Activated effector memory CD4-positive, alpha-beta T cell treated with Interleukin-2 at 50 U/mL for 16 hours (primary cell): ENCODE results near the gene HPSE2.

Source experiments
- DNase-seq: peaks from one replicate; pipeline ENCODE4 v3.0.0-alpha.2; 2020

HPSE2 gene

DNA sequence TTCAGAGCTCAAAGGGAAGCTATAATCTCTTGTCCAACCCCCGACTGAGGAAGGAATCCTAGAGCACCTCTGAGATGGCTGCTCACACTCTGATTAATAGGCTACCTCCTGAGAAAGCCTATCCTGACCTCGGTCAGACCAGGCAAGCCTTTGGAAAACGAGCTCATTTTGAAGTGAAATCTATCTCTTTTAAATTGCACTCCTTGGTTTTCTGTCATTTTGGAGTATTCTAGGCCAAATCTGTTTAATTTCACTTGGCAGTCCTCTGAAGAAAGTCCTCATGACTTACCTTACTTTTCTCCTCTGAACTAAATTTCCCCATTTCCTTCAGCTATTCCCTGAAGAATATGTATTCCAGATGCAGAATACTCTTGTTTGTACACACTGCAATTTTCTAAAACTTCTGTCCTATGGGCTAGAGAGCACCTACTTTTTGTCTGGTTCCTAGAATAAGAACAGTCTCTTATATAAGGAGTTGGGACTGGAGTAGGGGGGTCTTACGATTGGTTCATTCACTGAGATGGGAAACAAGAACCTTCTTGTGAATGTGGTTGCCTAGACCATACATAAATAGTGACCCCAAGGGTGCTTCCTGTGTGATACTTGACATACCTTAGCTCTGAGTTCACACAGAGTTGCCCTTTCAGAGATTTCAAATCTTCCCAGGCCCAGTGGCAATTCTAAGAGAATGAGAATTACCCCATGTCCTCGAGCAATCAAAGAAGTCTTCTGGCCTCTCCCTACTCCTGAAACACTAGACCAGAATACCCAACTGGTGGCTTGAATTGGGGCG, 757.0 kb downstream of the HPSE2 start:
- DNase-seq, result no peak

DNA sequence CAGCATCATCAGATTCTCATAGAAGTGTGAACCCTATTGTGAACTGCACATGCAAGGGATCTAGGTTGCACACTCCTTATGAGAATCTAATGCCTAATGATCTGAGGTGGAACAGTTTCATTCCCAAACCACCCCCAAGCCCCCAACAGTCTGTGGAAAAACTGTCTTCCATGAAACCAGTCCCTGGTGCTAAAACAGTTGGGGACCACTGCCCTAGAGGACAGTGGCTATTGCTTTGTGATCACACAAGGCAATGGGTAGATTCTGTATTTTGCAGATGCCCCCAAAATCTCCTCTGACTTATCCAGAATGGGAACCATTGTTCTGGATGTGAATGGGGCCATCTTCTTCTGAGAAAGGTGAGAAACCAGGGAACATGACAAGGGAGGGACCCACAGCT, 757.8 kb downstream of the HPSE2 start:
- no peak for DNase-seq

- no peak for DNase-seq
Observed at GRCh38 chr10:98474628-98475027, 761.0 kb downstream of the HPSE2 start.

DNA sequence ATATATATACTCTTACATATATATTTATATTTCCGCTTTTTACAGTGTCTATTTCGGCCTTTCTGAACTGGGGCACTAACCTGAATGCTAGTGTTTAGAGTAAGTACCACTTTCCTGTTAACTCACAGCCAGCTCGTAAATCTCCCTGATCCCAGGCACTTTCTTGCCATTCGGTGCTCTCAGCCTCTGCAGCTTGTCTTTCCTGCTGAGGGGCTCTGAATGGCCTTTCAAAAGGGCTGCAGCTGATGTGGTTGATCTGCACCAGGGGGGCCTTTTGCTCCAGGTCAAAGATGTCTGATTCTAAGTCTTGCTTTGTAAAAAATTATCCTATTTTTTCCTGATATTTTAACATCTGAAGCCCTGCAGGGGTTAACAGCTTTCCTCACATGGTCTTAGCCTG, 763.5 kb downstream of the HPSE2 start:
- DNase-seq, result no peak

- no peak for DNase-seq
Observed at GRCh38 chr10:98470850-98471249, 764.8 kb downstream of the HPSE2 start.

DNA sequence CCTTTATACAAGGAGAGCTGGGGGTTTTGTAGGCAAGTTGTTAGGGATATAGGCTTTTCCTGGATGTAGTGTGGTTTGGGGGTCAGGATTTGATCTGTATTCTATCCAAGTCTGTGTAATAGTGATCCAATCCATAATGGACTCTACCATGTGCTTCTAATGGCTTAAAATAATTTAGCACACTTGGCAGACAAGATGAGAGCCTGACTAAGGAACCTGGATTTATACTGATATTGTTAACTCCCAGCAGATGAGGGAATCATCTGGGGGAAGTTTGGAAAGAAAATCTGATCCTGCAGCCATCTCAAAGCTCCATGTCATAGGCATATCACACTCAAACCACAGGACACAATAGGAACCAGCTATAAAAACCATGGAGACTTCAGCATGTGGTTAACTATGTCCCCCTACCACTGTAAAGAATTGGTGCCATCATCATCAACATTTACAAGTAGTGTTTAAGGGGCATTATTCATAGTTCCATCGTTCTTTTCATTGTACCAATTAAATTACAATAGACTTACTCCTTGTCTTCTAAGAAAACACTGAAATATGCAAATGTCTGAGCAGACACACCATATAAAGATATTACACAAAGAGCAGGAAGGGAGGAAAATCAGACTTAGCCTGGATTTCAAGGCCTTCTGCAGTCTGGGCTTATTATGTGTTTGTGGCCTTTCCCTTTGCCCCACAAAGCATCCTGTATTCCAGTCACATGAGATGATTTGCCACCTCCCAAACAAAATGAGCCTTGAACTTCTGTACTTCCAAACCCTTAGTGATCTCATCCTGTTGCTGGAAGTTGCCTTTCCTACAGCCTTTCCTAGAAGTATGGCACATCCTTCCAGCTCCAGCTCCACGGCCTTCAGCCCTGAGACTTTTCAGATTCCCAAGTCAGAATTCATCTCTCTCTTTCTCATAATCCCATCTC, 766.4 kb downstream of the HPSE2 start:
- no peak for DNase-seq

DNA sequence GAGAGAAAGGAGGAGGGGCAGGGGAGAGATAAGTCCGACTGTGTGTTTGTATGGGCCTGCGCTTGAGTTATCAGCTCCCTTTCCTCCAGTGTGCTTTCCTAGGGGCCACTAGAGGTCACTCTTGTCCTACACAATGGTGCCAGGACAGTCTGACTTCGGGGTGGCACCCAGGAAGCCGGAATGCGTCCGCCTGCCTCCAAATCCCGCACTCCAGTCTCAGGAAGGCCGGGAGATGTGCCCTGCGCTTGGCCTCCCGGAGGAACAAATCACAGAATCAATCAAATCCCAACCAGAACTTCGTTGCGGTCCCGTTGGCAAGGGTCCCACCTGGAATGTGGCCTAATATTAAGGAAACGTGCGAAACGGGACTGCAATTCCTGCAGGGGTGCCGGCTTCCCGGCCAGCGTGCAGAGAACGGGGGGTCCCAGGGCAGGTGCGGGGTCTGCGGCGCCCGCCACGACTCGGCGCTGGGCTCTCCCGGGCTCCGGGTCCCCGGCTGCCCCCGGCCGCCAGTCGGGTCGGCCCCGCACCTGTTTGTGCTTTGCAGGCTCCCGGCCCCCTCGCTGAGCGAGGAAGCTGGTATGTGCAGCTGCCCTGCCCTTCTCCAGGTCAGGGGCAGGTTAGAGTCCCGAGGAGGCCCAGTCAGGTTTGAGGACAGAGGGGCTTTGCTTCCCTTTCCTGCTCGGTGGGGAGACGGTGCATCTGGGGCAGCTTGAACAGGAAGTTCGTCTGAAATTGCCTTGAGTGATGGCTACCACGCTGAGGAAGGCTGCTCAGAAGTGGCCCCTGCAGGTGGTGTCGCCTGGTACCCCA, 767.9 kb downstream of the HPSE2 start:
- DNase-seq, result peak; percentile 42

- no peak for DNase-seq
Observed at GRCh38 chr10:98466861-98467505, 768.7 kb downstream of the HPSE2 start.

DNA sequence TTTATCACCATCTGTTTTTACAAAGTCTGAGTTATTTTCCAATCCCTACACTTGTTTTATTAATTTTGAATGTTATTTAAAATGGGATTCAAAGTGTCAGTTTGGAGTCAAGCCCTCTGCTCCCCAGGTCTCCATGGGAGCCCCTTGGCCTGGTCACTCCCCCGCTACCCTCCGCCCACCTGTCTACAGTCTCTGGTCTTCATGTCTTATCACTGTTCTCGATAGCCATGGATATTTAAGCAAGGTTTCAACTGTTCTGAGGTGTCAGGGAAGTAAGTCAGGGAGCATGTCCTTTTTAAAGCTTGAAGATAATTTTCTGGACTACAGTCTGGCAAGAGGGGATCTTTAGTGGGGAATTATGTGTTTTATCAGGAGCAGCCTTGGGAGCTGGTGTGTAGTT, 769.8 kb downstream of the HPSE2 start:
- no peak for DNase-seq

DNA sequence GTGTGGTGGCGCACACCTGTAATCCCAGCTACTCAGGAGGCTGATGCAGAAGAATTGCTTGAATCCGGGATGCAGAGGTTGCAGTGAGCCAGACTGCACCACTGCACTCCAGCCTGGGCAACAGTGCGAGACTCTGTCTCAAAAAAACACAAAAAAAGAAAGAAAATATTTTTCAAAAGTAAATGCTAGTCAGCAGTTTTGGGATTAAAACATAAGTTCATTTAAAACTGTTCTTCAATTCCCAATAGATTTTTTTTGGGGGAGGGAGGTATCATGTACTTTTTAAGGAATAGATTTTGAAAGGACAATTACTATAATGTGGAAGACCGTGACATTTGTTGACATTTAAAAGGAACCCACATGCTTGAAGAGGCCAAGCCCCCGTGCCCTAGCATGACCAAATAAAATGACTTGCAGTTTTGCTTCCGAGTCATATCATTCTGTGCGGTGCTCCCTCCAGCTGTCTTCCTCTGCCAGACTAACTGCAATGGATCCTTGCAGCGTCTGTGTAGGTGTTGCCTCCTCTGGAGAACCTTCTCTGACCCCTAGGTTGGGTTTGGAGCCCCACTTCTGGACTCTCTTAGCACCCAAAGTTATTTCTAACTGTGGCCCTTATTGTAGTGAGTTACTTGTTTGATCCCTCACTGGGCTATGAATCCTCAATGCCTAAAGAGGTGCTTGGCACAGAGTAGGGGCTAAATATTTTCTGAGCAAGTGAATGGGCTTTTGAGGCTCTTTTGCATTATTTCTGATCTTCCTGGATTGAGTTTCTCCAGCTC, 771.5 kb downstream of the HPSE2 start:
- no peak for DNase-seq

GRCh38 chr10:98463016-98463415, 772.6 kb downstream of the HPSE2 start:
- no peak for DNase-seq

- DNase-seq, result no peak
Observed at GRCh38 chr10:98461500-98461842, 774.2 kb downstream of the HPSE2 start.

DNA sequence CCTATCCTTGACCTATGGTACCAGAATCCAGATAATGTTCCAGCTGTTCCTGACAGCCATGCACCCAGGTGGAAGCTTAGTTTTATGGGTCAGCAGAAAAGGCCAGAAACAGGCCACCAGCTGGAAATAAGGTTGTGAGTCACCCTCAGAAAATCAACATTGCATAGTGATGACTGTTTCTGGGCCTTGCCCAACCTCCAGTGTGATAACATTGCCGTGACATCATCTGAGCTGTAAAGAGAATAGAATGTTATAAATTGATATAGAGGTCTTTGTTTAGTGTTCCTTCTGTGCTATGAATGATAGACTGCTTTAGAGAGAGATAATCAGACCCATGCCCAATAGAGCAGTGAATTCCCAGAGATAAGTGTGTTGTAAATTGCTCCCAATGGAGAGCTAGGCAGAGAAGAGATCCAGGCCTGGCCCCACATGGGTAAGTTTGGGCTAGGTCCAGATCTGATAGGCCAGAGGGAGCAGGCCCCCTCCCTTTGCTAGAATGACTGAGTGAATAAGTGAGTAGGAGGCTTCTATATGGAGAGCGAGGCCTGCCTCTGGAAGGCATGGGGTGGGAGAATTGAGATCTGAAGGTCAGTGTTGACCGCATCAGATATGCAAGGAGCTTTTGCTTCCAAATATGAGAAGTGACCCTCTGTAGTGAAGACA, 774.7 kb downstream of the HPSE2 start:
- DNase-seq, result no peak

GRCh38 chr10:98458809-98459784, 776.6 kb downstream of the HPSE2 start:
- no peak for DNase-seq

- no peak for DNase-seq
Observed at GRCh38 chr10:98457721-98458120, 777.9 kb downstream of the HPSE2 start.

GRCh38 chr10:98456686-98457482, 778.8 kb downstream of the HPSE2 start:
- no peak for DNase-seq

DNA sequence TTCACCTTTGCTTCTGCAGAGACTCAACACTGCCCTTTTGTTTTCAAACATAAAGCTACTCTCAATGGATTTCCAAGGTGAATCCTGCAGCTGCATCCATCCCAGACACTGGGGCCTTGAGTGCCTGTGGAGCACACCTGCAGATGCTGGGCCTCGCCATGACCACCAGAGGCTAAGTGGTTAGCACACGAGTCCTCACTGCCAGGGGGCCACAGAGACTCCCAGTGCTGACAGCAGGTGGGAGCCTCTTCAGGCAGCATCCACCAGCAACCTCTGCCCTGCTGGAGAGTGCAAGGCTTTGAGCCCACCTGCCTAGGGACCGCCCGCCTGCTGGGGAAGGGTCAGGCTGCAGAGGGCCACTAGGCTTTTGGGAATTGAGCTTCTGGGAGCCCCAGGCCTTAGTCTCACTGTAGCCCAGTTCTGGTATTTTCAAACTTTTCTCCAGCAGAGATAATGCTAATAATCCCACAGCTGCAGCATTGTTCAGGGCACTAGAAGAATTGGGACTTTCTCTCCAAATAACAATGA, 779.5 kb downstream of the HPSE2 start:
- no peak for DNase-seq

- DNase-seq, result no peak
Observed at GRCh38 chr10:98453729-98454128, 781.9 kb downstream of the HPSE2 start.

GRCh38 chr10:98450618-98451017, 785.0 kb downstream of the HPSE2 start:
- no peak for DNase-seq
